Activated CD4-positive, alpha-beta memory T cell treated with anti-CD3 and anti-CD28 coated beads for 36 hours (primary cell): ENCODE measurements around the gene BORA. TPM values are rescaled to one million over a fixed set of nuclear protein-coding genes. Genes with fewer than 3 reads are reported as not detected.

Source experiments
- CTCF ChIA-PET: fragments of 350-600 bp; sonication (Branson Sonifier 250); formaldehyde crosslinking; loops from one replicate; lab custom pipeline; 2021; ENCODE audit warnings: antibody characterized with exemption, inconsistent platforms; lab: Charles Lee
- POLR2A ChIA-PET: fragments of 350-600 bp; sonication (Branson Sonifier 250); formaldehyde crosslinking; loops from one replicate; lab custom pipeline; 2021; ENCODE audit warnings: antibody characterized with exemption; lab: Charles Lee
- DNase-seq: peaks from one replicate; pipeline ENCODE4 v3.0.0-alpha.2; 2020
- H3K27ac Mint-ChIP-seq: one replicate; pipeline ENCODE4 v1.8.0; 2021; ENCODE audit warnings: mixed read lengths
- H3K27me3 Mint-ChIP-seq: one replicate; pipeline ENCODE4 v1.8.0; 2021; ENCODE audit warnings: mixed read lengths
- H3K36me3 Mint-ChIP-seq: one replicate; pipeline ENCODE4 v1.8.0; 2021; ENCODE audit warnings: mixed read lengths
- H3K4me1 Mint-ChIP-seq: one replicate; pipeline ENCODE4 v1.8.0; 2021; ENCODE audit warnings: low read depth, mixed read lengths
- H3K4me3 Mint-ChIP-seq: one replicate; pipeline ENCODE4 v1.8.0; 2021; ENCODE audit warnings: mild to moderate bottlenecking, mixed read lengths
- H3K9me3 Mint-ChIP-seq: one replicate; pipeline ENCODE4 v1.8.0; 2021; ENCODE audit warnings: mixed read lengths
- intact Hi-C: fragments of 100-400 bp; cut with micrococcal nuclease; formaldehyde crosslinking; loops from one replicate; pipeline ENCODE4 v1.15.1; 2023
- total RNA-seq, 2 experiments: library from RNA; stranded (reverse); gene quantifications; one replicate each; pipeline ENCODE4 v1.2.3, GENCODE V29; 2021

BORA gene
- 10 to 100 TPM; 18.4 to 19.1 TPM for total RNA-seq

- Mint-ChIP-seq H3K27me3 (peaks cover 2% of the 10 kb centered on the region), H3K4me3 (peak within 1 kb of the TSS; percentile 93), H3K4me1 (peaks cover 41% of the 10 kb centered on the region), H3K36me3 (peaks cover 27% of the 10 kb centered on the region), H3K9me3 (no peaks in the 10 kb centered on the region), H3K27ac (peak within 1 kb of the TSS; percentile 76)
- peak; percentile 98 for DNase-seq
- ChIA-PET CTCF (no interaction called here), POLR2A (interaction anchor here (1.3 to 1.8 kb wide), 2 partner anchors 24 to 53 kb away, joined by 3 to 4 read pairs; no protein-coding TSS in a partner anchor)
- intact Hi-C loops: loop anchor here (1.0 to 10.0 kb wide), 6 partner anchors 17 to 1410 kb away; partner anchors contain the start of genes DIS3 and KLF5
Measured at GRCh38 chr13:72727417-72728289, at the start of gene BORA, which contains the start of gene MZT1. Gene BORA, plus strand, starts transcription at chr13:72727923. Its CDS starts 1,018 bp downstream, at chr13:72728941. Gene MZT1, minus strand, starts transcription at chr13:72727629. Its CDS starts 27 bp downstream, at chr13:72727602.

- intact Hi-C loops: no loop called here
- Mint-ChIP-seq H3K9me3 (no peaks in the 10 kb centered on the region), H3K4me1 (no peaks in the 10 kb centered on the region), H3K36me3 (no peaks in the 10 kb centered on the region), H3K4me3 (no peak overlapping the region), H3K27ac (no peak overlapping the region), H3K27me3 (peaks cover 7% of the 10 kb centered on the region)
- POLR2A ChIA-PET: no interaction called here
- no peak for DNase-seq
- CTCF ChIA-PET: no interaction called here
Measured at GRCh38 chr13:72678312-72678711, 49.4 kb upstream of the BORA start.

GRCh38 chr13:72680353-72680752, 47.4 kb upstream of the BORA start:
- Mint-ChIP-seq H3K9me3 (no peaks in the 10 kb centered on the region), H3K27ac (no peak overlapping the region), H3K4me3 (no peak overlapping the region), H3K36me3 (no peaks in the 10 kb centered on the region), H3K4me1 (no peaks in the 10 kb centered on the region), H3K27me3 (peaks cover 4% of the 10 kb centered on the region)
- intact Hi-C loops: no loop called here
- ChIA-PET POLR2A (no interaction called here), CTCF (no interaction called here)
- DNase-seq: no peak

- Mint-ChIP-seq H3K9me3 (no peaks in the 10 kb centered on the region), H3K27me3 (peaks cover 9% of the 10 kb centered on the region), H3K27ac (no peak overlapping the region), H3K4me1 (no peaks in the 10 kb centered on the region), H3K4me3 (no peak overlapping the region), H3K36me3 (peaks cover 1% of the 10 kb centered on the region)
- ChIA-PET POLR2A (no interaction called here), CTCF (no interaction called here)
- intact Hi-C loops: no loop called here
- DNase-seq: no peak
Measured at GRCh38 chr13:72686766-72687165, 41.0 kb upstream of the BORA start.

- Mint-ChIP-seq H3K4me3 (no peak overlapping the region), H3K4me1 (no peaks in the 10 kb centered on the region), H3K36me3 (peaks cover 1% of the 10 kb centered on the region), H3K27me3 (peaks cover 14% of the 10 kb centered on the region), H3K9me3 (no peaks in the 10 kb centered on the region), H3K27ac (no peak overlapping the region)
- intact Hi-C loops: no loop called here
- CTCF ChIA-PET: no interaction called here
- POLR2A ChIA-PET: no interaction called here
- DNase-seq: no peak
Measured at GRCh38 chr13:72689181-72689696, 38.5 kb upstream of the BORA start.

GRCh38 chr13:72692884-72693514, 34.7 kb upstream of the BORA start:
- Mint-ChIP-seq H3K4me1 (no peaks in the 10 kb centered on the region), H3K4me3 (no peak overlapping the region), H3K36me3 (peaks cover 1% of the 10 kb centered on the region), H3K27me3 (peaks cover 20% of the 10 kb centered on the region), H3K27ac (no peak overlapping the region), H3K9me3 (no peaks in the 10 kb centered on the region)
- ChIA-PET CTCF (no interaction called here), POLR2A (no interaction called here)
- intact Hi-C loops: no loop called here
- DNase-seq: no peak

- ChIA-PET CTCF (no interaction called here), POLR2A (no interaction called here)
- H3K4me3 Mint-ChIP-seq: no peak overlapping the region
- peaks cover 20% of the 10 kb centered on the region for H3K27me3 Mint-ChIP-seq
- H3K4me1 Mint-ChIP-seq: no peaks in the 10 kb centered on the region
- intact Hi-C loops: no loop called here
- peaks cover 1% of the 10 kb centered on the region for H3K36me3 Mint-ChIP-seq
- no peak overlapping the region for H3K27ac Mint-ChIP-seq
- no peak for DNase-seq
- H3K9me3 Mint-ChIP-seq: no peaks in the 10 kb centered on the region
Measured at GRCh38 chr13:72693832-72694231, 33.9 kb upstream of the BORA start.

GRCh38 chr13:72694314-72694713, 33.4 kb upstream of the BORA start:
- Mint-ChIP-seq H3K4me3 (no peak overlapping the region), H3K9me3 (no peaks in the 10 kb centered on the region), H3K27ac (no peak overlapping the region), H3K27me3 (peaks cover 20% of the 10 kb centered on the region), H3K4me1 (no peaks in the 10 kb centered on the region), H3K36me3 (peaks cover 1% of the 10 kb centered on the region)
- DNase-seq: no peak
- ChIA-PET POLR2A (no interaction called here), CTCF (no interaction called here)
- intact Hi-C loops: no loop called here

GRCh38 chr13:72696579-72696978, 31.1 kb upstream of the BORA start:
- no peak for DNase-seq
- Mint-ChIP-seq H3K4me1 (no peaks in the 10 kb centered on the region), H3K9me3 (no peaks in the 10 kb centered on the region), H3K27me3 (peaks cover 13% of the 10 kb centered on the region), H3K4me3 (no peak overlapping the region), H3K36me3 (no peaks in the 10 kb centered on the region), H3K27ac (no peak overlapping the region)
- POLR2A ChIA-PET: no interaction called here
- intact Hi-C loops: no loop called here
- CTCF ChIA-PET: interaction anchor here (0.8 to 1.7 kb wide), 2 partner anchors 9 to 13 kb away, joined by 3 to 5 read pairs; no protein-coding TSS in a partner anchor

- no peak for DNase-seq
- Mint-ChIP-seq H3K27ac (no peak overlapping the region), H3K4me3 (no peak overlapping the region), H3K27me3 (peaks cover 10% of the 10 kb centered on the region), H3K9me3 (no peaks in the 10 kb centered on the region), H3K36me3 (no peaks in the 10 kb centered on the region), H3K4me1 (no peaks in the 10 kb centered on the region)
- CTCF ChIA-PET: interaction anchor here (0.7 to 1.3 kb wide), 2 partner anchors 54 to 1280 kb away, joined by 3 to 5 read pairs; no protein-coding TSS in a partner anchor
- intact Hi-C loops: no loop called here
- POLR2A ChIA-PET: no interaction called here
Measured at GRCh38 chr13:72698164-72698563, 29.6 kb upstream of the BORA start.

- H3K36me3 Mint-ChIP-seq: peaks cover 1% of the 10 kb centered on the region
- no peaks in the 10 kb centered on the region for H3K4me1 Mint-ChIP-seq
- POLR2A ChIA-PET: no interaction called here
- CTCF ChIA-PET: no interaction called here
- no peaks in the 10 kb centered on the region for H3K27me3 Mint-ChIP-seq
- no peak overlapping the region for H3K27ac Mint-ChIP-seq
- H3K9me3 Mint-ChIP-seq: peaks cover 6% of the 10 kb centered on the region
- H3K4me3 Mint-ChIP-seq: no peak overlapping the region
- intact Hi-C loops: no loop called here
- no peak for DNase-seq
Measured at GRCh38 chr13:72700509-72700908, 27.2 kb upstream of the BORA start.

GRCh38 chr13:72716776-72717175, 10.9 kb upstream of the BORA start:
- H3K27ac Mint-ChIP-seq: no peak overlapping the region
- peaks cover 11% of the 10 kb centered on the region for H3K9me3 Mint-ChIP-seq
- H3K36me3 Mint-ChIP-seq: peaks cover 68% of the 10 kb centered on the region
- no peaks in the 10 kb centered on the region for H3K27me3 Mint-ChIP-seq
- no peak for DNase-seq
- H3K4me1 Mint-ChIP-seq: peaks cover 4% of the 10 kb centered on the region
- no peak overlapping the region for H3K4me3 Mint-ChIP-seq
- intact Hi-C loops: no loop called here
- POLR2A ChIA-PET: no interaction called here
- CTCF ChIA-PET: no interaction called here
